HEK293 (cell line): ENCODE results near the gene PDC.

ENCODE experiments used
- CTCF ChIA-PET: fragments of 350-600 bp; formaldehyde crosslinking; extraction: SDS; loops from one replicate; lab custom pipeline; 2021; ENCODE audit warnings: antibody characterized with exemption; lab: Yijun Ruan, JAX
- POLR2A ChIA-PET: fragments of 300-600 bp; formaldehyde crosslinking; extraction: SDS; loops from one replicate; lab custom pipeline; 2020; ENCODE audit warnings: antibody characterized with exemption, inconsistent platforms; lab: Yijun Ruan, JAX
- H3K27ac ChIP-seq: fragments of 200-500 bp; sonication (Bioruptor generic); 2 replicates; pipeline ENCODE4 v1.5.1; 2014; ENCODE audit warnings: low read depth, low read length, control low read depth, inconsistent platforms; ENCODE audit errors: extremely low read depth
- H3K36me3 ChIP-seq, 2 experiments: fragments of 200-500 bp in 1 of 2; sonication (Bioruptor generic) in 1 of 2; 1 replicate in 1 of 2; 2 replicates in 1 of 2; pipeline ENCODE4 v1.5.1; 2014 to 2017; ENCODE audit warnings: inconsistent platforms in 2 of 2, low read length in 2 of 2; ENCODE audit not compliant: control insufficient read depth in 2 of 2, insufficient read depth in 1 of 2
- H3K4me1 ChIP-seq: fragments of 200-500 bp; sonication (Bioruptor generic); 2 replicates; pipeline ENCODE4 v1.5.1; 2014; ENCODE audit warnings: mild to moderate bottlenecking, low read length, inconsistent platforms; ENCODE audit not compliant: control insufficient read depth, insufficient read depth
- H3K4me3 ChIP-seq: 2 replicates; pipeline ENCODE4 v1.5.1; 2011; ENCODE audit warnings: low read depth, mild to moderate bottlenecking, control low read depth, low read length, moderate library complexity
- H3K9me3 ChIP-seq: fragments of 200-500 bp; sonication (Bioruptor generic); 2 replicates; pipeline ENCODE4 v1.5.1; 2014; ENCODE audit warnings: low read depth, low read length, inconsistent platforms; ENCODE audit not compliant: control insufficient read depth, insufficient read depth
- AEBP2 ChIP-seq: fragments of 450-650 bp; formaldehyde crosslinking; IDR thresholded peaks from 2 replicates; pipeline ENCODE4 v1.5.1; 2016; ENCODE audit warnings: missing biosample characterization, missing genetic modification characterization, borderline replicate concordance
- FEZF1 ChIP-seq: fragments of 450-650 bp; formaldehyde crosslinking; IDR thresholded peaks from 2 replicates; pipeline ENCODE4 v1.5.1; 2016; ENCODE audit warnings: missing biosample characterization, missing genetic modification characterization
- GLI2 ChIP-seq: fragments of 450-650 bp; formaldehyde crosslinking; IDR thresholded peaks from 2 replicates; pipeline ENCODE4; 2017; ENCODE audit warnings: missing biosample characterization, missing genetic modification characterization, low read depth, borderline replicate concordance
- KLF7 ChIP-seq: fragments of 450-650 bp; formaldehyde crosslinking; IDR thresholded peaks from 2 replicates; pipeline ENCODE4 v1.5.1; 2016; ENCODE audit warnings: missing biosample characterization, missing genetic modification characterization, borderline replicate concordance
- MZF1 ChIP-seq: fragments of 450-650 bp; formaldehyde crosslinking; IDR thresholded peaks from 2 replicates; pipeline ENCODE4 v1.5.1; 2017; ENCODE audit warnings: missing biosample characterization, missing genetic modification characterization, borderline replicate concordance
- PRDM10 ChIP-seq: fragments of 450-650 bp; formaldehyde crosslinking; IDR thresholded peaks from 2 replicates; pipeline ENCODE4 v1.5.1; 2016; ENCODE audit warnings: missing biosample characterization, missing genetic modification characterization
- SETDB1 ChIP-seq: IDR thresholded peaks from one replicate; pipeline ENCODE4 v1.6.1; 2017; ENCODE audit warnings: mild to moderate bottlenecking, low read length, moderate library complexity, mixed read lengths; ENCODE audit not compliant: insufficient read length
- SP2 ChIP-seq: fragments of 450-650 bp; formaldehyde crosslinking; IDR thresholded peaks from 2 replicates; pipeline ENCODE4 v1.5.1; 2016; ENCODE audit warnings: missing biosample characterization, missing genetic modification characterization
- TSHZ1 ChIP-seq: fragments of 450-650 bp; formaldehyde crosslinking; IDR thresholded peaks from 2 replicates; pipeline ENCODE4 v1.5.1; 2016; ENCODE audit warnings: missing biosample characterization, missing genetic modification characterization, borderline replicate concordance
- ZNF19 ChIP-seq: fragments of 450-650 bp; formaldehyde crosslinking; IDR thresholded peaks from 2 replicates; pipeline ENCODE4; 2016; ENCODE audit warnings: missing biosample characterization, missing genetic modification characterization, low read depth
- ZNF2 ChIP-seq: fragments of 450-650 bp; formaldehyde crosslinking; IDR thresholded peaks from 2 replicates; pipeline ENCODE4 v1.5.1; 2016; ENCODE audit warnings: missing biosample characterization, missing genetic modification characterization
- ZNF214 ChIP-seq: fragments of 450-650 bp; formaldehyde crosslinking; IDR thresholded peaks from 2 replicates; pipeline ENCODE4 v1.5.1; 2017; ENCODE audit warnings: missing biosample characterization, mild to moderate bottlenecking, missing genetic modification characterization, borderline replicate concordance
- ZNF529 ChIP-seq: fragments of 450-650 bp; formaldehyde crosslinking; IDR thresholded peaks from 2 replicates; pipeline ENCODE4 v1.5.1; 2017; ENCODE audit warnings: missing genetic modification characterization, missing biosample characterization; ENCODE audit not compliant: insufficient replicate concordance
- ZNF555 ChIP-seq: fragments of 450-650 bp; formaldehyde crosslinking; conservative IDR thresholded peaks from 2 replicates; pipeline ENCODE4 v1.5.1; 2017; ENCODE audit warnings: missing biosample characterization, mild to moderate bottlenecking, missing genetic modification characterization, inconsistent platforms
- ZNF621 ChIP-seq: fragments of 450-650 bp; formaldehyde crosslinking; IDR thresholded peaks from 2 replicates; pipeline ENCODE4 v1.5.1; 2017; ENCODE audit warnings: missing biosample characterization, missing genetic modification characterization
- ZNF660 ChIP-seq: fragments of 450-650 bp; IDR thresholded peaks from 2 replicates; pipeline ENCODE4 v1.5.1; 2018; ENCODE audit warnings: missing biosample characterization, mild to moderate bottlenecking, missing genetic modification characterization
- TF ChIP-seq, protein P1 (sequence below): fragments of 450-650 bp; formaldehyde crosslinking; IDR thresholded peaks from 2 replicates; pipeline ENCODE4 v1.5.1; 2016; ENCODE audit warnings: missing biosample characterization, missing genetic modification characterization
- TF ChIP-seq, protein P2 (sequence below): fragments of 450-650 bp; formaldehyde crosslinking; IDR thresholded peaks from 2 replicates; pipeline ENCODE4 v1.5.1; 2017; ENCODE audit warnings: missing biosample characterization, mild to moderate bottlenecking, missing genetic modification characterization, moderate library complexity

The PDC gene

GRCh38 chr1:186492531-186493291 is 31.8 kb upstream of the PDC start:
- TF ChIP-seq SETDB1 (no peak), SP2 (no peak), GLI2 (tag by site-specific recombination) (no peak), ZNF214 (tag by site-specific recombination) (no peak)
- ChIA-PET POLR2A (no interaction called here), CTCF (interaction anchor here (0.7 to 1.8 kb wide), 2 partner anchors 8 to 46 kb away, joined by 3 to 4 read pairs; no protein-coding TSS in a partner anchor)
- no peak overlapping the region for H3K27ac ChIP-seq
- no peaks in the 10 kb centered on the region for H3K36me3 ChIP-seq
- no peaks in the 10 kb centered on the region for H3K9me3 ChIP-seq
- H3K4me1 ChIP-seq = no peaks in the 10 kb centered on the region
- H3K4me3 ChIP-seq = no peak overlapping the region

DNA sequence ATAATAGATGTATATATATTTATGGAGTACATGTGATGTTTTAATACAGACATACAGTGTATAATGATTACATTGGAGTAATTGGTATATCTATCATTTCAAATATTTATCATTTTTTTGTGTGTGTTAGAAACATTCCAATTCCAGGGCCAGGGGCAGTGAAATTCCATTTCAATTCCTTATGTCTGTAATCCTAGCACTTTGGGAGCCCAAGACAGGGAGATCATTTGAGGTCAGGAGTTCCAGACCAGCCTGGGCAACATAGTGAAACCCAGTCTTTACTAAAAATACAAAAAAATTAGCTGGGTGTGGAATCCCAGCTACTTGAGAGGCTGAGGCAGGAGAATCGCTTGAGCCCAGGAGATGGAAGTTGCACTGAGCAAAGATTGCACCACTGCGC is 30.4 kb upstream of the PDC start:
- no peaks in the 10 kb centered on the region for H3K4me1 ChIP-seq
- CTCF ChIA-PET = no interaction called here
- H3K36me3 ChIP-seq = no peaks in the 10 kb centered on the region
- no peak for TF ChIP-seq ZNF19 (tag by site-specific recombination)
- TF ChIP-seq TSHZ1 (tag by site-specific recombination) = no peak
- TF ChIP-seq KLF7 (tag by site-specific recombination) = no peak
- no peak for TF ChIP-seq MZF1 (tag by site-specific recombination)
- POLR2A ChIA-PET = no interaction called here
- no peaks in the 10 kb centered on the region for H3K9me3 ChIP-seq
- no peak overlapping the region for H3K4me3 ChIP-seq
- no peak overlapping the region for H3K27ac ChIP-seq

DNA sequence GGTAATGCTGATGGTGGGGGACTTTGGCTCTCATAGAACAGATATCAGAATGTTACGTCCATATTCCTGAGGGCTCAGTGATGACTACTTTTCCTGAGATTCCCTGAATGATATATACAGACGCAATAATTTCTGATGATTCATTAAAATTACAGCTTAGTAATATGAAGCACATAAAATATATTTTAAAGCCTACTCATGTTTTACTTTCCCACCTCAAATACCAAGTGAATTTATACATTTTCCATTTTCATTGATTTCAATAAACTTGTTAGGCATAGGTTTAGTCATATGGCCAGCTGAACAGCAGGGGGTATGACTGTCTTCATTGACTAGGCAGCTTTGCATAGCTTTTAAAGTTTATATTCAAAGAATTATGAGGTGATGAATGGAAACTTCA is 26.2 kb upstream of the PDC start:
- POLR2A ChIA-PET = no interaction called here
- Histone ChIP-seq H3K4me1 (no peaks in the 10 kb centered on the region), H3K4me3 (no peak overlapping the region), H3K36me3 (no peaks in the 10 kb centered on the region), H3K27ac (no peak overlapping the region), H3K9me3 (no peaks in the 10 kb centered on the region)
- CTCF ChIA-PET = interaction anchor here (0.8 to 1.0 kb wide), 3 partner anchors 83 to 497 kb away, joined by 3 to 4 read pairs (median 3); no protein-coding TSS in a partner anchor
- TF ChIP-seq PRDM10 = no peak
- no peak for TF ChIP-seq ZNF529 (tag by site-specific recombination)
- TF ChIP-seq, protein P1, sequence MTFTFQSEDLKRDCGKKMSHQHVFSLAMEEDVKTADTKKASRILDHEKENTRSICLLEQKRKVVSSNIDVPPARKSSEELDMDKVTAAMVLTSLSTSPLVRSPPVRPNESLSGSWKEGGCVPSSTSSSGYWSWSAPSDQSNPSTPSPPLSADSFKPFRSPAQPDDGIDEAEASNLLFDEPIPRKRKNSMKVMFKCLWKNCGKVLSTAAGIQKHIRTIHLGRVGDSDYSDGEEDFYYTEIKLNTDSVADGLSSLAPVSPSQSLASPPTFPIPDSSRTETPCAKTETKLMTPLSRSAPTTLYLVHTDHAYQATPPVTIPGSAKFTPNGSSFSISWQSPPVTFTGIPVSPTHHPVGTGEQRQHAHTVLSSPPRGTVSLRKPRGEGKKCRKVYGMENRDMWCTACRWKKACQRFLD (tag by site-specific recombination) = no peak
- TF ChIP-seq, protein P2, sequence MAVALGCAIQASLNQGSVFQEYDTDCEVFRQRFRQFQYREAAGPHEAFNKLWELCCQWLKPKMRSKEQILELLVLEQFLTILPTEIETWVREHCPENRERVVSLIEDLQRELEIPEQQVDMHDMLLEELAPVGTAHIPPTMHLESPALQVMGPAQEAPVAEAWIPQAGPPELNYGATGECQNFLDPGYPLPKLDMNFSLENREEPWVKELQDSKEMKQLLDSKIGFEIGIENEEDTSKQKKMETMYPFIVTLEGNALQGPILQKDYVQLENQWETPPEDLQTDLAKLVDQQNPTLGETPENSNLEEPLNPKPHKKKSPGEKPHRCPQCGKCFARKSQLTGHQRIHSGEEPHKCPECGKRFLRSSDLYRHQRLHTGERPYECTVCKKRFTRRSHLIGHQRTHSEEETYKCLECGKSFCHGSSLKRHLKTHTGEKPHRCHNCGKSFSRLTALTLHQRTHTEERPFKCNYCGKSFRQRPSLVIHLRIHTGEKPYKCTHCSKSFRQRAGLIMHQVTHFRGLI = no peak
- TF ChIP-seq FEZF1 = no peak
- no peak for TF ChIP-seq ZNF621 (tag by site-specific recombination)
- TF ChIP-seq ZNF660 (tag by site-specific recombination) = no peak
- TF ChIP-seq ZNF555 (tag by site-specific recombination) = no peak
- TF ChIP-seq ZNF2 (tag by site-specific recombination) = no peak
- no peak for TF ChIP-seq AEBP2
